Thyroid gland (tissue), 4 donors: ENCODE results near the gene MRPL52.

Experiments used
- POLR2A ChIP-seq, 2 donors: fragments of 450-650 bp; IDR thresholded peaks; one replicate each; pipeline ENCODE4 v1.6.1; 2017; ENCODE audit warnings: antibody characterized with exemption in 2 of 2, mild to moderate bottlenecking in 2 of 2, moderate library complexity in 1 of 2
- TF ChIP-seq, protein P1 (sequence below), 6 experiments: fragments of 200-600 bp in 3 of 6; fragments of 450-650 bp in 3 of 6; sonication (generic) in 3 of 6; IDR thresholded peaks; one replicate each; pipeline ENCODE4 v1.5.1; 2016 to 2019; ENCODE audit warnings: antibody characterized with exemption in 6 of 6, mild to moderate bottlenecking in 2 of 6, inconsistent platforms in 1 of 6, moderate library complexity in 1 of 6

DNA sequence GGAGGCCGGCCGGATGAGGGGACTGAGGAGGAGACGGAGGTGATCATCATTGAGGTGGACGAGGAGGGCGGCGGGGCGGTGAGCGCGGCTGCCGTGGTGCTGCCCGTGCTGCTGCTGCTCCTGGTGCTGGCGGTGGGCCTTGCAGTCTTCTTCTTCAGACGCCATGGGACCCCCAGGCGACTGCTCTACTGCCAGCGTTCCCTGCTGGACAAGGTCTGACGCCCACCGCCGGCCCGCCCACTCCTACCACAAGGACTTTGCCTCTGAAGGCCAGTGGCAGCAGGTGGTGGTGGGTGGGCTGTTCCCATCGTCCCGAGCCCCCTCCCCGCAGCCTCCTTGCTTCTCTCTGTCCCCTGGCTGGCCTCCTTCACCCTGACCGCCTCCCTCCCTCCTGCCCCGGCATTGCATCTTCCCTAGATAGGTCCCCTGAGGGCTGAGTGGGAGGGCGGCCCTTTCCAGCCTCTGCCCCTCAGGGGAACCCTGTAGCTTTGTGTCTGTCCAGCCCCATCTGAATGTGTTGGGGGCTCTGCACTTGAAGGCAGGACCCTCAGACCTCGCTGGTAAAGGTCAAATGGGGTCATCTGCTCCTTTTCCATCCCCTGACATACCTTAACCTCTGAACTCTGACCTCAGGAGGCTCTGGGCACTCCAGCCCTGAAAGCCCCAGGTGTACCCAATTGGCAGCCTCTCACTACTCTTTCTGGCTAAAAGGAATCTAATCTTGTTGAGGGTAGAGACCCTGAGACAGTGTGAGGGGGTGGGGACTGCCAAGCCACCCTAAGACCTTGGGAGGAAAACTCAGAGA is 16.3 kb downstream of the MRPL52 start:
- TF ChIP-seq, protein P1, sequence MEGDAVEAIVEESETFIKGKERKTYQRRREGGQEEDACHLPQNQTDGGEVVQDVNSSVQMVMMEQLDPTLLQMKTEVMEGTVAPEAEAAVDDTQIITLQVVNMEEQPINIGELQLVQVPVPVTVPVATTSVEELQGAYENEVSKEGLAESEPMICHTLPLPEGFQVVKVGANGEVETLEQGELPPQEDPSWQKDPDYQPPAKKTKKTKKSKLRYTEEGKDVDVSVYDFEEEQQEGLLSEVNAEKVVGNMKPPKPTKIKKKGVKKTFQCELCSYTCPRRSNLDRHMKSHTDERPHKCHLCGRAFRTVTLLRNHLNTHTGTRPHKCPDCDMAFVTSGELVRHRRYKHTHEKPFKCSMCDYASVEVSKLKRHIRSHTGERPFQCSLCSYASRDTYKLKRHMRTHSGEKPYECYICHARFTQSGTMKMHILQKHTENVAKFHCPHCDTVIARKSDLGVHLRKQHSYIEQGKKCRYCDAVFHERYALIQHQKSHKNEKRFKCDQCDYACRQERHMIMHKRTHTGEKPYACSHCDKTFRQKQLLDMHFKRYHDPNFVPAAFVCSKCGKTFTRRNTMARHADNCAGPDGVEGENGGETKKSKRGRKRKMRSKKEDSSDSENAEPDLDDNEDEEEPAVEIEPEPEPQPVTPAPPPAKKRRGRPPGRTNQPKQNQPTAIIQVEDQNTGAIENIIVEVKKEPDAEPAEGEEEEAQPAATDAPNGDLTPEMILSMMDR (IDR thresholded peaks at IDR 0.05) = no peak
- TF ChIP-seq POLR2A (IDR thresholded peaks at IDR 0.05) = no peak
